Measurements from ENCODE around the gene DLX5.

Gene DLX5

DNA sequence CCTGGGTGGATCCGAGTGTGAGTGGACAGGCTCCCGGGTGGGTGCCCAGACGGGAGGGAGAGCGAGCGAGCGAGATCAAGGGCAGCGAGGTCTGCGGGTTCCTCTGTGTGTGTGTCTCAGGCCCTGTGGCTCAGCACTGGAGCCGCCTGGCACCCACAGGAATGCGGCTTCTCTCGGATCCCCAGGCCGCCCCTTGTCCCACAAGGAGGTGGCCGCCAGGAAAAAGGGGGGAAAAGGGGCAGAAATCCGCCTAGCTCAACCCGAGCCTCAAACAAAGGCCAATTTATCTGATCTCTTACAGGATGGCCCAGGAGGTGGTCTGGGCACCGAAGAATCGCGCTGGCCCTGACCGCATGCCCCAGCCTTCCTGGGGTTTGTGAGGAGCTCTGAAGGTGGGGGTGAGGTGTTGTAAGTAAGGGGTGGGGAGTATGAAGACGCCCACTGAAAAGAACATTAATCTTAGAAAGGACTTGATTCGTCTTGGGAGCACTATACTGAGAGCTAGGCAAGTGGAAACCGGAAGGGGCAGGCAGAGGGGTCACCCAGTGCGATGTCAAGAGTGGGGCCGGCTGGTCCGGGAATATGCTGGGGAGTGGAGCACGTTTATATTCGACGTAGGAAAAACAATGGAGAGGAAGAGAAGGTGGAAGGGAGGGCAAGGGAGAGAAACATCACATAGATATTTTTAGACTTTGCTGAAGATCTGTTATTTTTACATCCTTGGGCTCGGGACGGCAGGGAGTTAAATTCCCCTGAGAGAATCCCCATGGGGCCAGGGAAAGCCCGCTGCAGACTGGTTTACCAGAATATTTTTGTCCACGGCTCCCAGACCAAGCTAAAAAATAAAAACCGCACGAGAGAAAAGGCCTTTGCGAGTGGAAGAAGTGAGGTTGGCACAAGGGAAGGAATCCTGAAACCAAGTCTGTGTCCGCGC is 7.2 kb downstream of the DLX5 start:
- CTCF ChIA-PET, result interaction anchor here (0.6 to 1.0 kb wide), 4 partner anchors 10 to 1144 kb away, joined by 3 to 4 read pairs (median 3); no protein-coding TSS in a partner anchor
- DNase-seq (ENCODE audit: low spot score), result no peak
- POLR2A ChIA-PET (ENCODE audit: low non-redundant PET), result no interaction called here
- H3K27ac ChIP-seq, result no peak overlapping the region
- TF ChIP-seq, protein P1, sequence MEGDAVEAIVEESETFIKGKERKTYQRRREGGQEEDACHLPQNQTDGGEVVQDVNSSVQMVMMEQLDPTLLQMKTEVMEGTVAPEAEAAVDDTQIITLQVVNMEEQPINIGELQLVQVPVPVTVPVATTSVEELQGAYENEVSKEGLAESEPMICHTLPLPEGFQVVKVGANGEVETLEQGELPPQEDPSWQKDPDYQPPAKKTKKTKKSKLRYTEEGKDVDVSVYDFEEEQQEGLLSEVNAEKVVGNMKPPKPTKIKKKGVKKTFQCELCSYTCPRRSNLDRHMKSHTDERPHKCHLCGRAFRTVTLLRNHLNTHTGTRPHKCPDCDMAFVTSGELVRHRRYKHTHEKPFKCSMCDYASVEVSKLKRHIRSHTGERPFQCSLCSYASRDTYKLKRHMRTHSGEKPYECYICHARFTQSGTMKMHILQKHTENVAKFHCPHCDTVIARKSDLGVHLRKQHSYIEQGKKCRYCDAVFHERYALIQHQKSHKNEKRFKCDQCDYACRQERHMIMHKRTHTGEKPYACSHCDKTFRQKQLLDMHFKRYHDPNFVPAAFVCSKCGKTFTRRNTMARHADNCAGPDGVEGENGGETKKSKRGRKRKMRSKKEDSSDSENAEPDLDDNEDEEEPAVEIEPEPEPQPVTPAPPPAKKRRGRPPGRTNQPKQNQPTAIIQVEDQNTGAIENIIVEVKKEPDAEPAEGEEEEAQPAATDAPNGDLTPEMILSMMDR (conservative IDR thresholded peaks at IDR 0.05; ENCODE audit: low read depth), result no peak

DNA sequence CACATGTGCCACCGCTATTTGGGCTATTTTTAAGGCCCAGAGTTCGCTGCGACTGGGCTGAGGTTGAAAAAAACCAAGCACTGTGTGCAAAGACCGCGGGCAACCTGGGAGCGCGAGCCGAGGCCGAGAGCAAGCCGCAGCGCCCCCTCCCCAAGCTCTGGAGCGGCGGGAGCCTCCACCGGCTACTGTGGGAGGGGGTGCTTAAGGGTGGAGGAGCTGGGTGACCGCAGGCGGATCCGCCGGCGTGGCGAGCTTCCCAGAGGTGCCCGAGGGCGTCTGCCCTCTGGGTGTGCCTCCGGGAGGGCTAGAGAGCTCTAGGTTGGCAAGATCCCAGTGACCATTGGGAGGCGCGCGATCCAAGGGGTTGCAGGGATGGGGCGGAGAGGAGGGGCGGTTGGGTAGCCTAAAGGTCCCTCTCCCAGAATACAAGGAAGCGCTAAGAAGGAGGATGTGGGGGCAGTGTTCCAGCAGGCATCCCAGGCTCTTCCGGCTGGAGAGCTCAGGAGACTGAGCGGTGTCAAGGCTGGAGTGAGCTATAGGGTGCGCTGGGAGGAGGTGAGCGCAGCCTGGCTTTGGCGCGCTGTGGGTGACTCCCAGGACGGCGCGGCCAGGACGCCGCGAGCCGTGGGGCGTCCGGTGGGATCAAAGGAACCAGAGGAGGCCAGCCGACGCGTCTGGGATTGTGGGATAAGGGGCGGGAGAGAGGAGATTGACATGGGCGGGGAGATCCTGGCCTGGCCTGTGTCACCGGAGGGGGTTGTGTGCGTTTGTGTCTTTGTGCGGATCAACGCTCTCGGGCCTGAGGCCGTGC is 8.0 kb downstream of the DLX5 start:
- CTCF ChIA-PET, result interaction anchor here (0.6 to 0.7 kb wide), 2 partner anchors 11 to 957 kb away, joined by 3 to 4 read pairs; no protein-coding TSS in a partner anchor
- TF ChIP-seq, protein P1 (conservative IDR thresholded peaks at IDR 0.05; ENCODE audit: low read depth), result no peak
- POLR2A ChIA-PET (ENCODE audit: low non-redundant PET), result no interaction called here
- no peak for DNase-seq (ENCODE audit: low spot score)
- H3K27ac ChIP-seq, result no peak overlapping the region

DNA sequence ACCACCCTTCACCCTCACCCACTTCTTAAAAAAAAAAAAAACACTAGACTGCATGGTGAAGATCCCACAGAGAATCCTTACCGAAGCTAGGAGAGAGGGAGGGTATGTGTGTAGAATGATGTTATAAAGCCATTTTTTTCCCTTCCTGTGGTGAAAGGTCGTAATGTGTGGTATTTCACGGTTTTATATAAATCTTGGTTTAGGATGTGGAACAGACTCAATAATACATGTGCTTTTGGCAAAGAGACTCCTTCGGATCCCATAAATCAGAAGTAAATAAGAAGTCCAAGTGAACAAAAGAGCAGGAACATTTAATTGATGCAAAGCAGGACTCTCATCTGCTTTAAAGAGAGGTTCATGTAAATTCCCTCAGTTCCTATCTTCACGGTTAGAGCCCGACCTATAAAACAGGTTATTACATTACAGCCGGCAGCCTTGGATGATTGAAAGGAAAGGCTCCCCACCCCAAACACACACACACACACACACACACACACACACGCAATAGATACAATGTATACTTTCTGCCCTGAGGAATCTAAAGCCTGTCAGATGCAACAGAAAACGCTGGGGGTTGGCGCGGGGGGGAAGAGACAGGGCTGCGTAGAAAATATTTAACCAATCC is 8.8 kb downstream of the DLX5 start:
- ChIA-PET CTCF (interaction anchor here (0.6 to 0.7 kb wide), 5 partner anchors 12 to 1099 kb away, joined by 3 to 4 read pairs (median 3); no protein-coding TSS in a partner anchor), POLR2A (ENCODE audit: low non-redundant PET) (interaction anchor here (1.2 kb wide), 1 partner anchor 9 kb away, joined by 4 read pairs; no protein-coding TSS in a partner anchor)
- H3K27ac ChIP-seq, result no peak overlapping the region
- DNase-seq (ENCODE audit: low spot score), result no peak
- TF ChIP-seq, protein P1 (conservative IDR thresholded peaks at IDR 0.05; ENCODE audit: low read depth), result no peak

DNA sequence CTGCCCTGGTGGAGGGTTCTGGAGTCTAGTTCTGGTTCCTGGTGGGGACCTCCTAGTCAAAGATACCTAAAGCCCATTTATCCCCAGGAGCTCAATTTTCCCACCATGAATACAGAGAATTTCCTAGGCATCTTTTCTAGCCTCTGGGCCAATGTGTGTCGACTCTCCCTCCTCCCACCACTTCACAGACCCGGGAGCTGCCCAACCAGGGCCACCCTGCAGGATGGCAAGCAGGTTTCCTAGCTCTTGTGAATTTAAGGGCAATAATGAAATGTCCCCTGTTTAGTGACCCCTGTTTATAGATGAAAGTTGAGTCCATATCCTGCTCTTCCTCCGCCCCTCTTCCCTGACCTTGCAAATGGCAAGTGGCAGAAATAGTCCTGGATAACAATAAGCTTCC is 9.4 kb downstream of the DLX5 start:
- DNase-seq (ENCODE audit: low spot score), result no peak
- CTCF ChIA-PET, result interaction anchor here (0.6 to 0.7 kb wide), 2 partner anchors 473 to 977 kb away, joined by 3 to 4 read pairs; no protein-coding TSS in a partner anchor
- TF ChIP-seq, protein P1 (conservative IDR thresholded peaks at IDR 0.05; ENCODE audit: low read depth), result no peak
- H3K27ac ChIP-seq, result no peak overlapping the region
- POLR2A ChIA-PET (ENCODE audit: low non-redundant PET), result interaction anchor here (1.2 kb wide), 1 partner anchor 9 kb away, joined by 4 read pairs; no protein-coding TSS in a partner anchor

DNA sequence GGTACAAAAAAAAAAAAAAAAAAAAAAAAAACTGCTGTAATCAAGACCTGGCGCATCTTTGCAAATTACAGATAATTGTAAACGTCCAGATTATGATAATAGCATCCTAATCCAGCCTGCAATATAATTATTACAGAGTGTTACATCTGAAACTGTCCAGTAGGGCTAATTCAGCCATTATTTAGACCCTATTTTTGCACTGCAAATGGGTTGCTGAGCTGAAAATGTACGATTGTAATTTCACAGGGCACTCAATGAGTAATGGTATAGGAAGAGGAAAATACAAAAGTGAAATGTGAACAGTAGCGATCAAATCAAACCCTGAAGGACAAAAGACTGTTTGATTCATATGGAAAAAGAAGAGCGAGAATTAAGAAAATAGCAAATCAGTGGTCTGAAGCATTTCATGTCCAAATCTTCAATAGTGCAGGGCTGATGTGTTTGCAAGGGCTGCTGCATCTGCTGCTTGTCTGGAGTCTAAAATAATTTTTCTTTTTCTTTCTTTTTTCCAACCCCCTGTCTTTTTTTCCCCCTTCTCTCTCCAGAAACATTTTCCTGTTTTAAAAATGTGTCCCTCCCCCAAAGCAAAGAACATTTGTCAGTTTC is 10.4 kb downstream of the DLX5 start:
- CTCF ChIA-PET, result interaction anchor here (0.6 to 0.8 kb wide), 5 partner anchors 51 to 1425 kb away, joined by 3 to 6 read pairs (median 3); no protein-coding TSS in a partner anchor
- no peak overlapping the region for H3K27ac ChIP-seq
- POLR2A ChIA-PET (ENCODE audit: low non-redundant PET), result no interaction called here

More for the DNA sequence above, 10.4 kb downstream of the DLX5 start:
- TF ChIP-seq, protein P1 (conservative IDR thresholded peaks at IDR 0.05; ENCODE audit: low read depth), result no peak
- no peak for DNase-seq (ENCODE audit: low spot score)

Data from RWPE1 (cell line).